Measurements from ENCODE around the gene TIMP3.

The TIMP3 gene

GRCh38 chr22:32788904-32789624, 12.4 kb upstream of the TIMP3 start:
- no peak for DNase-seq

DNA sequence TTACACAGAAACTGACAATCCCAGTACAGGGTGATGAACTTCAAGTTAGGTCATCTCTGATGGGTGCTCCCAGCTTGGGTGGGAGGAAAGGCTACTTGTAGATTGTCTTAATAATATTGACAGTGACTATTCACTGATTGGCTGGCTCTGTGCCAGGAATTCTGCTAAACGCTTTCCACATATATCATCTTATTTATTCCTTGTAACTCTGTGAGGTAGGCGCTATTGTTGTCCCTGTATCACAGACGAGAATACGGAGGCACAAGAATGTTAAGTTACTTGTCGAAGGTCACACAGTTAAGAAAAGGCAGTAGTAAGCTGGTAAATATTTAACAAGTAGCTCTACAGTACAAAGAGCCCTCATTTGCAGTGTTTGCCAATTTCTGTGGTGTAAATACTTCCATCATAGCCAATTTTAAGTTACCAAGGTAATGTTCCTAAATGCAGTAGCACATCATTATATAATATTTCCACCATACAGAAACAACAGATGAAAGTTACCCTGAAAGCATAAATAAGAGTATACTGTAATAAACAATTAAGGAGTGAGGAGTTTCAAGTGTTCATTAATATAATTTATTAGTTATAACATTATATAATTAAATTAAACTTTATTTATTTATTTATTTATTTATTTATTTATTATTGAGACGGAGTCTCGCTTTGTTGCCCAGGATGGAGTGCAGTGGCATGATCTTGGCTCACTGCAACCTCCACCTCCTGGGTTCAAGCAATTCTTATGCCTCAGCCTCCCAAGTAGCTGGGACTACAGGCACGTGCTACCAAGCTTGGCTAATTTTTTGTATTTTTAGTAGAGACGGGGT, 11.5 kb upstream of the TIMP3 start:
- no peak for DNase-seq

DNA sequence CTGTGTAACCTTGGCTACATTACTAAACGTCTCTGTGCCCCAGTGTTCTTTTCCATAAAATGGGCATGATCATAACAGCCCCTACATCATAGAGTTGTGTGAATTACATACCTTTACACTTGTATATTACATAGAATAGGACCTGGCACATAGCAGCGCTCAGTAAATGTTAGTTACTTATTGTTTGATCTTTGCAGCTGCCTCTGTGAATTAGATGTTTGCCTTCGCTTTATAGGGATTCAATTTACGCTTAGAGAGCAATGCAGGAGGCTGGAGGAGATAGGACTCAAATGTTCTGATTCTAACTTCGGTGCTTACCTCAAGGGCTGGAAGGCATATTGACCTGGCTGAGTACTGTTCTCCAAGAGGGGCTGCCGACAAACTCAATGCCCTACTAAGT, 10.4 kb upstream of the TIMP3 start:
- DNase-seq = no peak

DNA sequence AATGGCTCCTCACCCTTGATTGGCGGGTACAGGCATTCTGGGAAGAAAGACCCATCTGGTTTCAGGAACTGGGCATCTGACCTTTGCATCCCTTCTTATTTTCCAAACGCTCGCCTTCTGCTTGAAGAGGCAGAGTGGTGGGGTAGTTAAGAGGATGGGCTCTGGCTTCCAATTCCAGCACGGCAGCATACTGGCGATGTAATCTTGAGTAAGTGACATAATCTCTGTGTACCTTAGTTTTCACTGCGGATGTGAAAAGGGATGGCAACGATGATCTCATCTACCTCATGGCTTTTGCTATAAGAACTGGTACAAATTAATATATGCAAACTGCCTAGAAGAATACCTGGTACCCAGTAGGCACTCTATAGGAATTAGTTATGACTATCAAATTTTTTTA, 10.0 kb upstream of the TIMP3 start:
- no peak for DNase-seq

GRCh38 chr22:32793589-32793988, 7.9 kb upstream of the TIMP3 start:
- no peak for DNase-seq

DNA sequence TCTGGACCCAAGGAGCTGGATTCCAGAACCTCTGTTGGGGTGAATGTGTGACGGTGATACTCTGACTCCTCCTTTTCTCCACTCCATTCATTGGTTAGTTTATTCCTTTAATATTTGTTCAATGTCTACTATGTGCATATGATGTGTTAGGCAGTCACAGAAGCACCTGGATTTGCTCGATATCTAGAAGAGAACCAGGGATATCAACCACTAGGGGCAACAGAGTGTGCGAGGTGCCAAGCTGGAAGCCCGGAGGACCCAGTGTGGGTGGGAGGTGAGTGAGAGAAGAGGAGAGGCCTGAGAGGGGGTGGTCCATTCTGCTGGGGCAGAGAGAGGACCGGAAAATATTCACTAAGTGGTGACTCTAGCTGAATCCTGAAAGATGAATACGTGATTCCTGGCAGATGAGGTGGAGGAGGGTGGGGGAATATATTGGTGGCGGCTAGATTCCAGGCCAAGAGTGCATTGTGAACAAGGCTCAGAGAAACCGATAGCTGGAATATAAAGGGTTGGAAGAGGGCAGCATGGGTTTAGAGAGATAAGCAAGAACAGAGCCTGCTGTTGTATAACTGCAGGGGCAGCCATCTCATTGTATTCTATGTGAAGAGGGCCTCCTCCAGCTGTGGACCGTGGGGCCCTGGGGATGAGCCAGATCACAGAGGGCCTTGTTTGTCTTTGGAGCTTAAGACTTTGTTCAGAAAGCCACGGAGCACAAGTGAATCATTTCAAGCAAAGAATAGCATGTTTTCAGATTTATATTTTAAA, 6.9 kb upstream of the TIMP3 start:
- DNase-seq = no peak

GRCh38 chr22:32795214-32795596, 6.3 kb upstream of the TIMP3 start:
- DNase-seq = no peak

- no peak for DNase-seq
These were observed 4.5 kb upstream of the TIMP3 start for GRCh38 chr22:32796865-32797573.

GRCh38 chr22:32799496-32799895, 2.0 kb upstream of the TIMP3 start:
- no peak for DNase-seq

GRCh38 chr22:32800158-32800882, 1.2 kb upstream of the TIMP3 start:
- DNase-seq = no peak

DNA sequence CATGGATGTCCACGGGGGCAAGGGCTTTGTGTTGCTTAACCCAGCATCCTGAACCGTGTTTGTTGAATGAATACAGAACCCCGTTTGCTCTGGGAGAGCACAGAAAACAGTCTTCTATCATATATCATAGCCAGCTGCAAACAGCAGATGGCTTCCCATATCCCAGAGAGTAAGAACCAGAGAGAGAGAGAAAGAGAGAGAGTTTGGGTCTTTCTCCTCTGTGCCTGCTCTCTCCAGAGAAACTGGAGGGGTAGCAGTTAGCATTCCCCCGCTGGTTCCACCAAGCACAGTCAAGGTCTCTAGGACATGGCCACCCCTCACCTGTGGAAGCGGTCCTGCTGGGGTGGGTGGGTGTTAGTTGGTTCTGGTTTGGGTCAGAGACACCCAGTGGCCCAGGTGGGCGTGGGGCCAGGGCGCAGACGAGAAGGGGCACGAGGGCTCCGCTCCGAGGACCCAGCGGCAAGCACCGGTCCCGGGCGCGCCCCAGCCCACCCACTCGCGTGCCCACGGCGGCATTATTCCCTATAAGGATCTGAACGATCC, 440 bp upstream of the TIMP3 start:
- DNase-seq = no peak

- no peak for DNase-seq
These were observed 796 bp downstream of the TIMP3 start for GRCh38 chr22:32802237-32802765.

GRCh38 chr22:32803020-32803737, 1.7 kb downstream of the TIMP3 start:
- no peak for DNase-seq

DNA sequence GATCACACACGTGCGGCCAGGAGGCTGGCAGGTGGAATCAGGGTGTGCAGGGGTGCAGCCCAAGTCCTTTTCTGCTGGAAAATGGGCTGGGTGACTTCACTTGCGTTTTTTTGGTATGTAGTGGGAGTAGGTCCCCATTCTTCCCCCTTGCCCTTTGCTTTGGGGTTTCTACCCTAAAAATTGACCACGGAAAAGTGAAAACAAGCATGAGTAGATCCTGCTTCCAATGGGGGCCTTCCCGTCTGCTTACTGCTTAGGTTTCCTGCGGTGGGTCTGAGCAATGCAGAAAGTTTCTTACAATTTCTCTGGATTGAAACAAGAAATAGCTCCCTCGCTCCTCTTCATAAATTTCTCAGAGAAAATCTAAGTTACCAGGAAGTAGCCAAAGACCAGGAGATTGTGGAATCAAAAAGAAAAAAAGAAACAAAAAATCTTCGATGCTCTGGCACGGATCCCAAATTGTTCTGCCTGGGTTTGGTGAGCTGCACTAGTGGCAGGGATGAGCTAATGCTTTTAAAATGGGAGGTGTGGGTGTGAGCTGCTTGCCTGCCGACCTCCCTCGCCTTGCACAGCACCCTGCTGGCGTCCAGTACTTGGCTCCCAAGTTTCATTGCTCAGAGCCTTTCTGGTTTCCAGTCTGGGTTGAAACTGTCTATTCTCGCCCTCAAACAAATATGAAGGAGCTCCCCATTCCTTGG, 2.4 kb downstream of the TIMP3 start:
- DNase-seq = no peak

GRCh38 chr22:32804531-32805360, 3.2 kb downstream of the TIMP3 start:
- no peak for DNase-seq

DNA sequence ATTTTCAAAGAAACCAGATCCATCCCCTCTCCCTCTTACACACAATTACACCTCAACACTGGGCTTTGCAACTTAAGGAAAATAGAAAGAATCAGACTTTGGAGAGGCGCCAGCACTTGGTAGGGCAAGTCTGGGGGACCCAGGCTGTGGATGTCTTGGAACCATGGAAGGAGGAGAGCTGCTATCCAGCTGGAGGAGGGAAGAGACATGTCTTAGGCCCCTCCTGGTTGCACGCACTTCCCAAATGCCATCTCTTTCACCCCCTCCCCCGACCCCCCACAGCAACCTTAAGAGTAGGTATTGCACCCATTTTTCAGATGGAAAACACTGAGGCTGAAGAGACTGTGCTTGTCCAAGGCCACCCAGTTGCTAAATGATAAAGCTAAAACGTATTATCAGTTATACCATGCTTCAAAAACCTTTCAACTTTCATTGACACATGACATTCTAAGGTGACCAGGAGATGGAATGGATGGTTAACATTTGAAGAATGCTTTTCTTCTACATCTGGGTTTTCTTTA, 3.9 kb downstream of the TIMP3 start:
- no peak for DNase-seq

DNA sequence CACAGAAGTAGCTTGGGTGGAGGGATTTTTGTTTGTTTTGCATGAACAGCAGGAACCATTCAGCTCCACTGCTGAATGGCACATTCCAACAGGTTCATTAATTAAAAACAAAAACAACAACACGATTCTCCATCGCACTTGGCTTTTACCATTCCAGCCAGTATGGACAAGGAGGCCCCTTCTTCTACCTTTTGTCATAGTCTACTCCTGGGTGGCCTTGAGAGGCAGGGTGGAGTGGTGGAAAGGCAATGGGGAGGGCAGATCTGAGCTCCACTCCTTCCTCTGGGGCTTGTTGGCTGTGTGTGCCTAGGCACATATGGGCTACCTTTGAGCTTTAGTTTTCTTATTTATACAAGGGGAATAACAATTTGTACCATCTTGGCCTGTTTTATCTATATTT, 4.8 kb downstream of the TIMP3 start:
- DNase-seq = no peak

- no peak for DNase-seq
These were observed 6.5 kb downstream of the TIMP3 start for GRCh38 chr22:32808038-32808445.

Data from NCI-H345 (cell line).